PFSK-1 (cell line): ENCODE results near the gene SMIM10L2A.

Experiments used
- FOXP2 ChIP-seq: optimal IDR thresholded peaks from 2 replicates; pipeline ENCODE3; 2011; ENCODE audit warnings: borderline replicate concordance, control low read depth, inconsistent platforms; ENCODE audit not compliant: insufficient read depth; ENCODE audit errors: extremely low read length, extremely low read depth
- POLR2AphosphoS5 ChIP-seq: IDR thresholded peaks from 2 replicates; pipeline ENCODE4 v1.6.1; 2012; ENCODE audit warnings: low read depth, mild to moderate bottlenecking, control low read depth, low read length, moderate library complexity
- REST ChIP-seq, 2 experiments: IDR thresholded peaks; 2 replicates each; pipeline versions ENCODE4 v1.6.1 to v1.8.0; 2011 to 2012; ENCODE audit warnings: low read depth in 2 of 2, low read length in 2 of 2, control low read depth in 1 of 2, inconsistent platforms in 1 of 2, mild to moderate bottlenecking in 1 of 2, moderate library complexity in 1 of 2; ENCODE audit not compliant: insufficient read depth in 1 of 2
- SIN3A ChIP-seq: IDR thresholded peaks from 2 replicates; pipeline ENCODE4 v1.6.1; 2012; ENCODE audit warnings: mild to moderate bottlenecking, low read length, moderate library complexity, borderline replicate concordance; ENCODE audit not compliant: insufficient read depth
- TAF1 ChIP-seq: IDR thresholded peaks from 2 replicates; pipeline ENCODE4 v1.6.1; 2012; ENCODE audit warnings: low read length, control low read depth, borderline replicate concordance; ENCODE audit not compliant: insufficient read depth

The SMIM10L2A gene

GRCh38 chrX:135408794-135409193 is 12.9 kb upstream of the SMIM10L2A start:
- TF ChIP-seq SIN3A, result no peak

- TF ChIP-seq REST (IDR thresholded peaks at IDR 0.05; ENCODE audit: insufficient read depth in 1 of 2, low read depth in 2 of 2, low read length in 2 of 2) (no peak), TAF1 (no peak), SIN3A (no peak), FOXP2 (no peak), POLR2AphosphoS5 (no peak)
These were observed 10.7 kb upstream of the SMIM10L2A start for GRCh38 chrX:135410861-135411627.

GRCh38 chrX:135411893-135412292 is 9.9 kb upstream of the SMIM10L2A start:
- TF ChIP-seq TAF1, result no peak
- TF ChIP-seq POLR2AphosphoS5, result no peak
- TF ChIP-seq FOXP2, result no peak
- no peak for TF ChIP-seq REST (IDR thresholded peaks at IDR 0.05; ENCODE audit: insufficient read depth in 1 of 2, low read depth in 2 of 2, low read length in 2 of 2)
- no peak for TF ChIP-seq SIN3A

GRCh38 chrX:135416546-135416945 is 5.2 kb upstream of the SMIM10L2A start:
- no peak for TF ChIP-seq TAF1
- TF ChIP-seq POLR2AphosphoS5, result no peak
- no peak for TF ChIP-seq SIN3A
- no peak for TF ChIP-seq REST (IDR thresholded peaks at IDR 0.05; ENCODE audit: insufficient read depth in 1 of 2, low read depth in 2 of 2, low read length in 2 of 2)
- no peak for TF ChIP-seq FOXP2

- TF ChIP-seq FOXP2, result no peak
- no peak for TF ChIP-seq SIN3A
- TF ChIP-seq POLR2AphosphoS5, result no peak
- TF ChIP-seq TAF1, result no peak
- TF ChIP-seq REST (IDR thresholded peaks at IDR 0.05; ENCODE audit: insufficient read depth in 1 of 2, low read depth in 2 of 2, low read length in 2 of 2), result no peak
These were observed 913 bp upstream of the SMIM10L2A start for GRCh38 chrX:135420831-135421230.
